ENCODE results near the gene ANO9.

The ANO9 gene

DNA sequence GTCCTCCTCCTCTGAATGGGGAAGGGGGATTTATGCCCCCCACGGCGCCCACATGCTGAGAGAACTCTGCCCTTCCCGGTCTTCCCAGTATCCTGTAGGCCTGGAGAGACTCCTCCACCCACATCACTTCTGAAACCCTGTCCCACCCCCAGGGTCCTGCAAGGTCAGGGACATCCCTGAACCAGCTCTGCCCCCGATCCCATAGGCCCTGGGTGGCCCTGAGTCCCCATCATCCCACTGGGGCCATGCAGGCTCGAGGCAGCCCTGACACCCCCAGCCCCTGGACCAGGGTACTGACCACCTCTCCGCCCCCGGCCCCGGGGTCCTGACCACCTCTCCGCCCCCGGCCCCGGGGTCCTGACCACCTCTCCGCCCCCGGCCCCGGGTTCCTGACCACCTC lies 60.8 kb downstream of the ANO9 start:
- Histone ChIP-seq H3K27ac (no peak overlapping the region), H3K27me3 (peaks cover 34% of the 10 kb centered on the region), H3K9me3 (peaks cover 4% of the 10 kb centered on the region), H3K36me3 (no peaks in the 10 kb centered on the region), H3K4me1 (ENCODE audit: control insufficient read depth in 1 of 2, insufficient read depth in 1 of 2, low read depth in 1 of 2, low read length in 1 of 2) (no peaks in the 10 kb centered on the region), H3K4me3 (ENCODE audit: low read depth in 1 of 2, low read length in 1 of 2) (no peak overlapping the region)
- TF ChIP-seq, protein P1, sequence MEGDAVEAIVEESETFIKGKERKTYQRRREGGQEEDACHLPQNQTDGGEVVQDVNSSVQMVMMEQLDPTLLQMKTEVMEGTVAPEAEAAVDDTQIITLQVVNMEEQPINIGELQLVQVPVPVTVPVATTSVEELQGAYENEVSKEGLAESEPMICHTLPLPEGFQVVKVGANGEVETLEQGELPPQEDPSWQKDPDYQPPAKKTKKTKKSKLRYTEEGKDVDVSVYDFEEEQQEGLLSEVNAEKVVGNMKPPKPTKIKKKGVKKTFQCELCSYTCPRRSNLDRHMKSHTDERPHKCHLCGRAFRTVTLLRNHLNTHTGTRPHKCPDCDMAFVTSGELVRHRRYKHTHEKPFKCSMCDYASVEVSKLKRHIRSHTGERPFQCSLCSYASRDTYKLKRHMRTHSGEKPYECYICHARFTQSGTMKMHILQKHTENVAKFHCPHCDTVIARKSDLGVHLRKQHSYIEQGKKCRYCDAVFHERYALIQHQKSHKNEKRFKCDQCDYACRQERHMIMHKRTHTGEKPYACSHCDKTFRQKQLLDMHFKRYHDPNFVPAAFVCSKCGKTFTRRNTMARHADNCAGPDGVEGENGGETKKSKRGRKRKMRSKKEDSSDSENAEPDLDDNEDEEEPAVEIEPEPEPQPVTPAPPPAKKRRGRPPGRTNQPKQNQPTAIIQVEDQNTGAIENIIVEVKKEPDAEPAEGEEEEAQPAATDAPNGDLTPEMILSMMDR (IDR thresholded peaks at IDR 0.05), result no peak

DNA sequence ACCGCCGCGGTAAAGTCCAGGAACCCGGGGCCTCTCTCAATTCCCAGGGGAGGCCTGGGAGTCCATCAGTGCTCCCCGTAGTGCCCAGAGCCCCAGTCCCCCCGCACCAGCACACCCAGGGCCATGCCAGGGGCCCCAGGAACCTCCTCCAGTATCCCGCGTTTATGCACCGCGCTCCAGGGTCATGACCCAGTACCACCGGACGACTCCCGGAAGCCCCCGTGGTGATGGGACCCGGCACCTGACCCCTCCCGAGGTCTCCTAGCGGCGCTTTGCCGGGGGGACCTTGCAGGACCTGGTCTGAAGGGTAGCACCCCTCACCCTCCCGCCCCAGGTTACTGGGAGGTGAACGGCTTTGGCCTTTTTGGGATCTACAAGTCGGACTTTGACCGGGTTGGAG lies 61.3 kb downstream of the ANO9 start:
- H3K27ac ChIP-seq, result no peak overlapping the region
- H3K4me1 ChIP-seq (ENCODE audit: control insufficient read depth in 1 of 2, insufficient read depth in 1 of 2, low read depth in 1 of 2, low read length in 1 of 2), result no peaks in the 10 kb centered on the region
- TF ChIP-seq, protein P1 (IDR thresholded peaks at IDR 0.05), result no peak
- H3K36me3 ChIP-seq, result no peaks in the 10 kb centered on the region
- no peak overlapping the region for H3K4me3 ChIP-seq (ENCODE audit: low read depth in 1 of 2, low read length in 1 of 2)
- no peaks in the 10 kb centered on the region for H3K9me3 ChIP-seq
- peaks cover 34% of the 10 kb centered on the region for H3K27me3 ChIP-seq

DNA sequence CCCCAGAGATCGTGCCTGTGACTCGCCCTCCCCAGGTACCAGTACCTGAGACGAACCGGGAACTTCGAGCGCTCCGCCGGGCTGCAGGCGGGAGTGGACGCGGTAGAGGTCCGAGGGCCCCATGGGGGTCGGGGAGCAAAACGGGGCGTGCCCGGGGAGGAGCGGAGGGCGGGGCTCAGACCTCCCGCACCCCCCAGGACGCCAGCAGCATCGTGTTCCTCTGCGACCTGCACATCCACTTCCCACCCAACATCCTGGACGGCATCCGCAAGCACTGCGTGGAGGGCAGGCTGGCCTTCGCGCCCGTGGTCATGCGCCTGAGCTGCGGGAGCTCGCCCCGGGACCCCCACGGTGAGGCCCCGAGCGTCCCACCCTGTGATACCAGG lies 61.7 kb downstream of the ANO9 start:
- Histone ChIP-seq H3K4me1 (ENCODE audit: control insufficient read depth in 1 of 2, insufficient read depth in 1 of 2, low read depth in 1 of 2, low read length in 1 of 2) (no peaks in the 10 kb centered on the region), H3K36me3 (no peaks in the 10 kb centered on the region), H3K27me3 (peaks cover 34% of the 10 kb centered on the region), H3K27ac (no peak overlapping the region), H3K9me3 (no peaks in the 10 kb centered on the region), H3K4me3 (ENCODE audit: low read depth in 1 of 2, low read length in 1 of 2) (no peak overlapping the region)
- TF ChIP-seq, protein P1 (IDR thresholded peaks at IDR 0.05), result no peak

DNA sequence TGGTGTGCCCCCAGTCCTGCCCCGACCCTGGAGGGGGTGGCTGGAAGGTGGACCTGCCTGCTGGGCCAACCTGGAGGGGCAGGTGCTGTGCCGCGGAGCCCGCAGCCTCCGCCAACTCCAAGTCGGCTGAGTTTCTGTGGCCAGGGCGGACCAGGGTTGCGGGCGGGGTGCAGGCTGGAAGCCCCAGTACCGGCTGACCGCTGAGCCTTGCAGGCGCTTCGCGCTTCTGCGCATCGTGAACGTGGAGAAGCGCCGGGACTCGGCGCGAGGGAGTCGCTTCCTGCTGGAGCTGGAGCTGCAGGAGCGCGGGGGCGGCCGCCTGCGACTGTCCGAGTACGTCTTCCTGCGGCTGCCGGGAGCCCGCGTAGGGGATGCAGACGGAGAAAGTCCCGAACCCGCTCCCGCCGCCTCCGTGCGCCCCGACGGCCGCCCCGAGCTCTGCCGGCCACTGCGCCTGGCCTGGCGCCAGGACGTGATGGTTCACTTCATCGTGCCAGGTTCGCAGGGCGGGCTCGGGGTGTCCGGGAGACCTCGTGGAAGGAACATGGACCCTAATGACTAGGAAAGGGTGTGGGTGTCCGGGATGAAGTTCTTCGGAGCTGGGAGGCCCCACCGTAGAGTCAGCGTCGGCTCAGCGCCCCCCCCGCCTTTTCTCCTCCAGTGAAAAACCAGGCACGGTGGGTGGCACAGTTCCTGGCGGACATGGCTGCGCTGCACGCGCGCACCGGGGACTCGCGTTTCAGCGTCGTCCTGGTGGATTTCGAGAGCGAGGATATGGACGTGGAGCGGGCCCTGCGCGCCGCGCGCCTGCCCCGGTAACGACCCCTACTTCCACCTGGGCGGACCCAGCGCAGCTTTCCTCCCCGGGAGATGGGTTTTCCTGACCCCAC lies 62.4 kb downstream of the ANO9 start:
- Histone ChIP-seq H3K27me3 (peaks cover 34% of the 10 kb centered on the region), H3K4me1 (ENCODE audit: control insufficient read depth in 1 of 2, insufficient read depth in 1 of 2, low read depth in 1 of 2, low read length in 1 of 2) (no peaks in the 10 kb centered on the region), H3K9me3 (no peaks in the 10 kb centered on the region), H3K36me3 (no peaks in the 10 kb centered on the region), H3K27ac (no peak overlapping the region), H3K4me3 (ENCODE audit: low read depth in 1 of 2, low read length in 1 of 2) (no peak overlapping the region)
- TF ChIP-seq, protein P1 (IDR thresholded peaks at IDR 0.05), result no peak

DNA sequence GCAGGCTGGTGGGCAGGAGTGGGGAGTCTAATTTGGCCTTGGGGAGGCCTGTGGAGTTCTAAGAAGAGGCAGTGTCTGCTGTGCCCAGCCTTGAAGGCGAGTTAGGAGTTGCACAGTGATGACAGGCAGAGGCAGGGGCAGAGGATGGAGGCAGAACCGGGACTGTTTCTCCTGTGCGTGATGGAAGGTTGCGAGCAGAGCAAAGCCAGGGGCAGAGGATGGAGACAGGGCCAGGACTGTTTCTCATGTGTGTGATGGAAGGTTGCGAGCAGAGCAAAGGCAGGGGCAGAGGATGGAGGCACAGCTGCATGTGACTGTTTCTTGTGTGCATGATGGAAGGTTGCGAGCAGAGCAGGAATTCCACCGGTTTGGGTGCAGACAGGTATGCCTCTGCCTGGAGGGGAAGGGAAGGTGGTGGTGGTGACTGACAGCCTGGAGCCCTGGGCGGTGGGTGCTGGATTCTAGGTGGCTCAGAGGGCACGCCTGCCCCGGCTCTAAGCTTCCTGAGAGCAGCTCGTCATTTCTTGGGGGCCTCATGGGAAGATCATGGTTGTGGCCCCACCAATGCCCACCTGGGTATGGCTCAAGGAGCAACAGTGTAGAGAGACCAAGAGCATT lies 63.8 kb downstream of the ANO9 start:
- Histone ChIP-seq H3K36me3 (no peaks in the 10 kb centered on the region), H3K27ac (no peak overlapping the region), H3K4me3 (ENCODE audit: low read depth in 1 of 2, low read length in 1 of 2) (no peak overlapping the region), H3K27me3 (peaks cover 38% of the 10 kb centered on the region), H3K4me1 (ENCODE audit: control insufficient read depth in 1 of 2, insufficient read depth in 1 of 2, low read depth in 1 of 2, low read length in 1 of 2) (no peaks in the 10 kb centered on the region), H3K9me3 (no peaks in the 10 kb centered on the region)
- TF ChIP-seq, protein P1 (IDR thresholded peaks at IDR 0.05), result no peak
